Panc1 (cell line): ENCODE data around the gene SLC10A7. TPM values are rescaled to one million over a fixed set of nuclear protein-coding genes. Genes with fewer than 3 reads are reported as not detected.

Experiments used
- ATAC-seq: fragments of 200-7000 bp; cut with Tn5 transposase; 2 replicates; pipeline ENCODE4 v1.9.1; 2020; ENCODE audit warnings: mild to moderate bottlenecking, moderate library complexity
- BruUV-seq: library from RNA; stranded (reverse); fragments of 400-500 nt; replicated peaks from 2 replicates; lab custom pipeline; 2021; lab: Mats Ljungman, UMichigan
- CTCF ChIA-PET: fragments of 300-600 bp; sonication (Branson Sonifier 250); formaldehyde crosslinking; loops from one replicate; lab custom pipeline; 2022; ENCODE audit warnings: antibody characterized with exemption; lab: Charles Lee
- POLR2A ChIA-PET: fragments of 300-600 bp; sonication (Branson Sonifier 250); formaldehyde crosslinking; loops from one replicate; lab custom pipeline; 2022; ENCODE audit warnings: antibody characterized with exemption; lab: Charles Lee
- DNase-seq: peaks from one replicate; pipeline ENCODE4 v3.0.0-alpha.2; 2010; ENCODE audit warnings: low read depth, low spot score
- H3K27ac ChIP-seq: 2 replicates; pipeline ENCODE4 v1.5.1; 2011; ENCODE audit warnings: mild to moderate bottlenecking, low read length, inconsistent platforms
- H3K27me3 ChIP-seq: fragments of 200-500 bp; sonication (Bioruptor generic); 2 replicates; pipeline ENCODE4 v1.6.0; 2014; ENCODE audit warnings: low read length, inconsistent platforms; ENCODE audit not compliant: control insufficient read depth, insufficient read depth
- H3K36me3 ChIP-seq: fragments of 200-500 bp; sonication (Bioruptor generic); 2 replicates; pipeline ENCODE4 v1.5.1; 2014; ENCODE audit warnings: inconsistent platforms, mild to moderate bottlenecking, low read length, moderate library complexity; ENCODE audit not compliant: control insufficient read depth, insufficient read depth
- H3K4me1 ChIP-seq: 2 replicates; pipeline ENCODE4 v1.5.1; 2011; ENCODE audit warnings: inconsistent platforms, mild to moderate bottlenecking, low read length, moderate library complexity; ENCODE audit not compliant: control insufficient read depth, insufficient read depth
- H3K4me3 ChIP-seq, 2 experiments: 2 replicates each; pipeline ENCODE4 v1.5.1; 2011 to 2012; ENCODE audit warnings: low read depth in 2 of 2, low read length in 2 of 2, mild to moderate bottlenecking in 2 of 2, inconsistent platforms in 1 of 2, moderate library complexity in 1 of 2
- H3K9me3 ChIP-seq: fragments of 200-500 bp; sonication (Bioruptor generic); 2 replicates; pipeline ENCODE4 v1.5.1; 2014; ENCODE audit warnings: low read depth, mild to moderate bottlenecking, inconsistent platforms, low read length, moderate library complexity; ENCODE audit not compliant: control insufficient read depth, insufficient read depth
- CTCF ChIP-seq: fragments of 450-650 bp; IDR thresholded peaks from 2 replicates; pipeline ENCODE4 v1.5.1; 2017; ENCODE audit warnings: mild to moderate bottlenecking
- POLR2AphosphoS5 ChIP-seq: IDR thresholded peaks from 2 replicates; pipeline ENCODE4 v1.6.1; 2012; ENCODE audit warnings: mild to moderate bottlenecking, low read depth, low read length, moderate library complexity
- REST ChIP-seq, 2 experiments: IDR thresholded peaks; 2 replicates each; pipeline ENCODE4 v1.6.1; 2011 to 2012; ENCODE audit warnings: low read depth in 2 of 2, control low read depth in 1 of 2, low read length in 1 of 2, mild to moderate bottlenecking in 1 of 2, moderate library complexity in 1 of 2; ENCODE audit not compliant: insufficient read depth in 1 of 2
- SIN3A ChIP-seq: IDR thresholded peaks from 2 replicates; pipeline ENCODE4 v1.6.1; 2012; ENCODE audit warnings: low read depth, mild to moderate bottlenecking, low read length, moderate library complexity, borderline replicate concordance; ENCODE audit not compliant: insufficient read depth
- TCF7L2 ChIP-seq: IDR thresholded peaks from 2 replicates; pipeline ENCODE4 v1.6.1; 2011; ENCODE audit warnings: mild to moderate bottlenecking, low read depth, low read length, inconsistent platforms
- in situ Hi-C: cut with HindIII; loops from 2 replicates; pipeline ENCODE4 v1.10.0; 2016; ENCODE audit warnings: low sequenced_read_pairs, low pct_unique_long_range_greater_than_20kb
- intact Hi-C: fragments of 100-400 bp; cut with micrococcal nuclease; formaldehyde crosslinking; loops from one replicate; pipeline ENCODE4 v1.10.0; 2022; ENCODE audit not compliant: unreplicated experiment
- total RNA-seq: library from RNA; stranded (reverse); gene quantifications from one replicate; pipeline ENCODE4 v1.2.1, GENCODE V29; 2021; ENCODE audit not compliant: unreplicated experiment

The SLC10A7 gene
- total RNA-seq, 1 experiment from 2014 or later, result 1.5 TPM

GRCh38 chr4:146271466-146271865 is 250.3 kb downstream of the SLC10A7 start:
- BruUV-seq, result no TSS peak
- H3K9me3 ChIP-seq, result no peaks in the 10 kb centered on the region
- in situ Hi-C loops (no loop called here), intact Hi-C loops (no loop called here)
- H3K4me3 ChIP-seq, result no peak overlapping the region
- H3K27ac ChIP-seq, result no peak overlapping the region
- H3K27me3 ChIP-seq, result no peaks in the 10 kb centered on the region
- TF ChIP-seq TCF7L2 (no peak), POLR2AphosphoS5 (no peak), SIN3A (no peak), REST (IDR thresholded peaks at IDR 0.05; ENCODE audit: insufficient read depth in 1 of 2, low read depth in 2 of 2, low read length in 1 of 2) (no peak), CTCF (no peak)
- ChIA-PET POLR2A (no interaction called here), CTCF (no interaction called here)
- ATAC-seq (no peak), DNase-seq (no peak)
- H3K4me1 ChIP-seq, result no peaks in the 10 kb centered on the region
- H3K36me3 ChIP-seq, result no peaks in the 10 kb centered on the region

GRCh38 chr4:146269228-146269653 is 252.5 kb downstream of the SLC10A7 start:
- DNase-seq (no peak), ATAC-seq (no peak)
- H3K36me3 ChIP-seq, result no peaks in the 10 kb centered on the region
- no peaks in the 10 kb centered on the region for H3K4me1 ChIP-seq
- ChIA-PET CTCF (no interaction called here), POLR2A (no interaction called here)
- H3K27me3 ChIP-seq, result no peaks in the 10 kb centered on the region
- H3K9me3 ChIP-seq, result no peaks in the 10 kb centered on the region
- BruUV-seq, result no TSS peak
- intact Hi-C loops, result no loop called here
- in situ Hi-C loops, result no loop called here
- H3K4me3 ChIP-seq, result no peak overlapping the region
- TF ChIP-seq REST (IDR thresholded peaks at IDR 0.05; ENCODE audit: insufficient read depth in 1 of 2, low read depth in 2 of 2, low read length in 1 of 2) (no peak), TCF7L2 (no peak), SIN3A (no peak), POLR2AphosphoS5 (no peak), CTCF (no peak)
- no peak overlapping the region for H3K27ac ChIP-seq
